ENCODE data around the gene GSTM3.

GSTM3 gene

DNA sequence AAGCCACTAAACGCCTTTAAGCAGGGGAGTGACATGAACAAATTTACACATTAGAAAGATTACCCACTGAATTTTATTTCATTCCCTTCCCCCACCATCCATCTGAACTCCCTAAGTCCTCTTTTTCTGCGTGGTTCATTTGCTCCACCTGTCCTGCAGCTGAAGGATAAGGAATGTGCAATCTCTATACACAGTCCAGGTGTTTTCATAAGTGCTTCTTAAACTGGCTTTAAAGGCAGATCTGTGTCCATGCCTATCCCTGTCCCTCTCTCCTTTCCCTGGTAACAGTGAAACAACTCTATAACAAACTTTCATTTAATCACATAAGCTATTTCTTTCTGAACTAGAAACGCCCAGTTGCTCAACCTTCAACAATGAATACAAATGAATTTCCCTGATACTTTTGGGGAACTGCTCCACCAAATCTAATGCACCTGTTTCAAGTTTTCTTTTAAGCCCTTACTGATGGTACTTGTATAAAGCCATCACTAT, 8.4 kb downstream of the GSTM3 start:
- POLR2A ChIA-PET, result no interaction called here
- Histone ChIP-seq H3K9me3 (ENCODE audit: control insufficient read depth, insufficient read depth, low read depth, low read length) (no peaks in the 10 kb centered on the region), H3K27ac (ENCODE audit: extremely low read depth, low read depth, low read length) (no peak overlapping the region), H3K4me3 (ENCODE audit: low read depth, low read length) (no peak overlapping the region), H3K36me3 (ENCODE audit: control insufficient read depth in 2 of 2, insufficient read depth in 1 of 2, low read length in 2 of 2) (peaks cover 0 to 11% of the 10 kb centered on the region in 2 experiments; a peak in 1 of 3 replicates), H3K4me1 (ENCODE audit: control insufficient read depth, insufficient read depth, low read length) (no peaks in the 10 kb centered on the region)
- TF ChIP-seq ZNF76 (tag by site-specific recombination; IDR thresholded peaks at IDR 0.05; ENCODE audit: borderline replicate concordance, low read depth), result no peak
- TF ChIP-seq, protein P1, sequence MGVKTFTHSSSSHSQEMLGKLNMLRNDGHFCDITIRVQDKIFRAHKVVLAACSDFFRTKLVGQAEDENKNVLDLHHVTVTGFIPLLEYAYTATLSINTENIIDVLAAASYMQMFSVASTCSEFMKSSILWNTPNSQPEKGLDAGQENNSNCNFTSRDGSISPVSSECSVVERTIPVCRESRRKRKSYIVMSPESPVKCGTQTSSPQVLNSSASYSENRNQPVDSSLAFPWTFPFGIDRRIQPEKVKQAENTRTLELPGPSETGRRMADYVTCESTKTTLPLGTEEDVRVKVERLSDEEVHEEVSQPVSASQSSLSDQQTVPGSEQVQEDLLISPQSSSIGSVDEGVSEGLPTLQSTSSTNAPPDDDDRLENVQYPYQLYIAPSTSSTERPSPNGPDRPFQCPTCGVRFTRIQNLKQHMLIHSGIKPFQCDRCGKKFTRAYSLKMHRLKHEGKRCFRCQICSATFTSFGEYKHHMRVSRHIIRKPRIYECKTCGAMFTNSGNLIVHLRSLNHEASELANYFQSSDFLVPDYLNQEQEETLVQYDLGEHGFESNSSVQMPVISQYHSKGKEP (tag by site-specific recombination; IDR thresholded peaks at IDR 0.05), result no peak
- TF ChIP-seq ZNF114 (tag by site-specific recombination; IDR thresholded peaks at IDR 0.05), result no peak
- TF ChIP-seq ZNF510 (tag by site-specific recombination; IDR thresholded peaks at IDR 0.05; ENCODE audit: insufficient replicate concordance), result no peak
- TF ChIP-seq, protein P2, sequence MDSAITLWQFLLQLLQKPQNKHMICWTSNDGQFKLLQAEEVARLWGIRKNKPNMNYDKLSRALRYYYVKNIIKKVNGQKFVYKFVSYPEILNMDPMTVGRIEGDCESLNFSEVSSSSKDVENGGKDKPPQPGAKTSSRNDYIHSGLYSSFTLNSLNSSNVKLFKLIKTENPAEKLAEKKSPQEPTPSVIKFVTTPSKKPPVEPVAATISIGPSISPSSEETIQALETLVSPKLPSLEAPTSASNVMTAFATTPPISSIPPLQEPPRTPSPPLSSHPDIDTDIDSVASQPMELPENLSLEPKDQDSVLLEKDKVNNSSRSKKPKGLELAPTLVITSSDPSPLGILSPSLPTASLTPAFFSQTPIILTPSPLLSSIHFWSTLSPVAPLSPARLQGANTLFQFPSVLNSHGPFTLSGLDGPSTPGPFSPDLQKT (IDR thresholded peaks at IDR 0.05; ENCODE audit: borderline replicate concordance, low read depth, low read length), result no peak
- no peak for TF ChIP-seq ZNF184 (tag by site-specific recombination; IDR thresholded peaks at IDR 0.05)
- TF ChIP-seq ZNF707 (tag by site-specific recombination; IDR thresholded peaks at IDR 0.05), result no peak
- TF ChIP-seq, protein P3, sequence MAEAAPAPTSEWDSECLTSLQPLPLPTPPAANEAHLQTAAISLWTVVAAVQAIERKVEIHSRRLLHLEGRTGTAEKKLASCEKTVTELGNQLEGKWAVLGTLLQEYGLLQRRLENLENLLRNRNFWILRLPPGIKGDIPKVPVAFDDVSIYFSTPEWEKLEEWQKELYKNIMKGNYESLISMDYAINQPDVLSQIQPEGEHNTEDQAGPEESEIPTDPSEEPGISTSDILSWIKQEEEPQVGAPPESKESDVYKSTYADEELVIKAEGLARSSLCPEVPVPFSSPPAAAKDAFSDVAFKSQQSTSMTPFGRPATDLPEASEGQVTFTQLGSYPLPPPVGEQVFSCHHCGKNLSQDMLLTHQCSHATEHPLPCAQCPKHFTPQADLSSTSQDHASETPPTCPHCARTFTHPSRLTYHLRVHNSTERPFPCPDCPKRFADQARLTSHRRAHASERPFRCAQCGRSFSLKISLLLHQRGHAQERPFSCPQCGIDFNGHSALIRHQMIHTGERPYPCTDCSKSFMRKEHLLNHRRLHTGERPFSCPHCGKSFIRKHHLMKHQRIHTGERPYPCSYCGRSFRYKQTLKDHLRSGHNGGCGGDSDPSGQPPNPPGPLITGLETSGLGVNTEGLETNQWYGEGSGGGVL (tag by site-specific recombination; IDR thresholded peaks at IDR 0.05), result no peak
- TF ChIP-seq ZNF768 (tag by site-specific recombination; IDR thresholded peaks at IDR 0.05), result no peak
- TF ChIP-seq ZNF530 (tag by site-specific recombination; IDR thresholded peaks at IDR 0.05; ENCODE audit: low read depth), result no peak
- no peak for TF ChIP-seq ZNF501 (tag by site-specific recombination; IDR thresholded peaks at IDR 0.05)
- TF ChIP-seq, protein P4, sequence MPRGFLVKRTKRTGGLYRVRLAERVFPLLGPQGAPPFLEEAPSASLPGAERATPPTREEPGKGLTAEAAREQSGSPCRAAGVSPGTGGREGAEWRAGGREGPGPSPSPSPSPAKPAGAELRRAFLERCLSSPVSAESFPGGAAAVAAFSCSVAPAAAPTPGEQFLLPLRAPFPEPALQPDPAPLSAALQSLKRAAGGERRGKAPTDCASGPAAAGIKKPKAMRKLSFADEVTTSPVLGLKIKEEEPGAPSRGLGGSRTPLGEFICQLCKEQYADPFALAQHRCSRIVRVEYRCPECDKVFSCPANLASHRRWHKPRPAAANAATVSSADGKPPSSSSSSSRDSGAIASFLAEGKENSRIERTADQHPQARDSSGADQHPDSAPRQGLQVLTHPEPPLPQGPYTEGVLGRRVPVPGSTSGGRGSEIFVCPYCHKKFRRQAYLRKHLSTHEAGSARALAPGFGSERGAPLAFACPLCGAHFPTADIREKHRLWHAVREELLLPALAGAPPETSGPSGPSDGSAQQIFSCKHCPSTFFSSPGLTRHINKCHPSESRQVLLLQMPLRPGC (tag by site-specific recombination; IDR thresholded peaks at IDR 0.05), result no peak
- CTCF ChIA-PET, result no interaction called here

DNA sequence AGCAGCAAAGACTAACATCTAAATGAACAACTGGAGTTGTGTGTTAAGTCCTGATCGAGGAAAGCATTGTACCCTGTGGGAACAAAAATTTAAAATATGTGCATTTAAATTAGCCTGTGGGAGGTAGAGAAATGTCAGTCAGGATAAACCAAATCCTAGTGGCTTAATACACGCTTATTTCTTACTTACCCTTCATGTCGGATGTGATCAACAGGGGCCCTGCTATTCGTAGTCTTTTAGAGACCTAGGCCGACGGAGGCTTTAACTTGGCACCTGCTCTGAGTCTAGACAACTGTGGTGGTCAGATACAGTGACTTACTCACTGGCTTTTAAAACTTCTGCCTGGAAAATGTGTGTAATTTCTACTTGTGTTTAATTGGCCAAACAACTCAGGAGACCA, 10.2 kb downstream of the GSTM3 start:
- TF ChIP-seq FEZF1 (tag by site-specific recombination; IDR thresholded peaks at IDR 0.05), result no peak
- no peak for TF ChIP-seq ZNF350 (tag by site-specific recombination; IDR thresholded peaks at IDR 0.05)
- TF ChIP-seq ZNF138 (tag by site-specific recombination; IDR thresholded peaks at IDR 0.05; ENCODE audit: borderline replicate concordance), result no peak
- TF ChIP-seq, protein P5, sequence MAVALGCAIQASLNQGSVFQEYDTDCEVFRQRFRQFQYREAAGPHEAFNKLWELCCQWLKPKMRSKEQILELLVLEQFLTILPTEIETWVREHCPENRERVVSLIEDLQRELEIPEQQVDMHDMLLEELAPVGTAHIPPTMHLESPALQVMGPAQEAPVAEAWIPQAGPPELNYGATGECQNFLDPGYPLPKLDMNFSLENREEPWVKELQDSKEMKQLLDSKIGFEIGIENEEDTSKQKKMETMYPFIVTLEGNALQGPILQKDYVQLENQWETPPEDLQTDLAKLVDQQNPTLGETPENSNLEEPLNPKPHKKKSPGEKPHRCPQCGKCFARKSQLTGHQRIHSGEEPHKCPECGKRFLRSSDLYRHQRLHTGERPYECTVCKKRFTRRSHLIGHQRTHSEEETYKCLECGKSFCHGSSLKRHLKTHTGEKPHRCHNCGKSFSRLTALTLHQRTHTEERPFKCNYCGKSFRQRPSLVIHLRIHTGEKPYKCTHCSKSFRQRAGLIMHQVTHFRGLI (tag by site-specific recombination; IDR thresholded peaks at IDR 0.05), result no peak
- TF ChIP-seq ZNF837 (tag by site-specific recombination; IDR thresholded peaks at IDR 0.05), result no peak
- TF ChIP-seq BCL11A (tag by site-specific recombination; IDR thresholded peaks at IDR 0.05; ENCODE audit: low read depth), result no peak
- no peak for TF ChIP-seq IKZF3 (tag by site-specific recombination; IDR thresholded peaks at IDR 0.05)
- TF ChIP-seq ZNF175 (tag by site-specific recombination; IDR thresholded peaks at IDR 0.05), result no peak
- no peak for TF ChIP-seq SP7 (tag by site-specific recombination; IDR thresholded peaks at IDR 0.05)
- TF ChIP-seq SCRT2 (tag by site-specific recombination; IDR thresholded peaks at IDR 0.05), result no peak
- TF ChIP-seq, protein P3 (tag by site-specific recombination; IDR thresholded peaks at IDR 0.05), result no peak
- TF ChIP-seq ZBTB20 (tag by site-specific recombination; IDR thresholded peaks at IDR 0.05), result no peak
- Histone ChIP-seq H3K36me3 (ENCODE audit: control insufficient read depth in 2 of 2, insufficient read depth in 1 of 2, low read length in 2 of 2) (no peaks in the 10 kb centered on the region), H3K9me3 (ENCODE audit: control insufficient read depth, insufficient read depth, low read depth, low read length) (no peaks in the 10 kb centered on the region), H3K27ac (ENCODE audit: extremely low read depth, low read depth, low read length) (no peak overlapping the region), H3K4me1 (ENCODE audit: control insufficient read depth, insufficient read depth, low read length) (no peaks in the 10 kb centered on the region), H3K4me3 (ENCODE audit: low read depth, low read length) (no peak overlapping the region)
- ChIA-PET POLR2A (no interaction called here), CTCF (interaction anchor here (2.9 kb wide), 1 partner anchor 91 kb away, joined by 6 read pairs; no protein-coding TSS in a partner anchor)

Measured in HEK293 (cell line).